Adrenal gland (tissue), 5 donors: ENCODE measurements around the gene RPH3AL.

Experiments
- POLR2A ChIP-seq, 2 donors: fragments of 450-650 bp; IDR thresholded peaks; one replicate each; pipeline ENCODE4 v1.6.1; 2017; ENCODE audit warnings: antibody characterized with exemption in 2 of 2, mild to moderate bottlenecking in 2 of 2, moderate library complexity in 1 of 2
- TF ChIP-seq, protein P1 (sequence below), 6 experiments: fragments of 450-650 bp in 4 of 6; fragments of 200-600 bp in 2 of 6; sonication (generic) in 1 of 6; IDR thresholded peaks; 1 replicate in 5 of 6; 2 replicates in 1 of 6; pipeline versions ENCODE4 v1.5.1 to v1.8.0; 2016 to 2021; ENCODE audit warnings: antibody characterized with exemption in 6 of 6, mild to moderate bottlenecking in 2 of 6, moderate library complexity in 1 of 6
- donor health status: DM: no; HTN: no; CAD: no.

DNA sequence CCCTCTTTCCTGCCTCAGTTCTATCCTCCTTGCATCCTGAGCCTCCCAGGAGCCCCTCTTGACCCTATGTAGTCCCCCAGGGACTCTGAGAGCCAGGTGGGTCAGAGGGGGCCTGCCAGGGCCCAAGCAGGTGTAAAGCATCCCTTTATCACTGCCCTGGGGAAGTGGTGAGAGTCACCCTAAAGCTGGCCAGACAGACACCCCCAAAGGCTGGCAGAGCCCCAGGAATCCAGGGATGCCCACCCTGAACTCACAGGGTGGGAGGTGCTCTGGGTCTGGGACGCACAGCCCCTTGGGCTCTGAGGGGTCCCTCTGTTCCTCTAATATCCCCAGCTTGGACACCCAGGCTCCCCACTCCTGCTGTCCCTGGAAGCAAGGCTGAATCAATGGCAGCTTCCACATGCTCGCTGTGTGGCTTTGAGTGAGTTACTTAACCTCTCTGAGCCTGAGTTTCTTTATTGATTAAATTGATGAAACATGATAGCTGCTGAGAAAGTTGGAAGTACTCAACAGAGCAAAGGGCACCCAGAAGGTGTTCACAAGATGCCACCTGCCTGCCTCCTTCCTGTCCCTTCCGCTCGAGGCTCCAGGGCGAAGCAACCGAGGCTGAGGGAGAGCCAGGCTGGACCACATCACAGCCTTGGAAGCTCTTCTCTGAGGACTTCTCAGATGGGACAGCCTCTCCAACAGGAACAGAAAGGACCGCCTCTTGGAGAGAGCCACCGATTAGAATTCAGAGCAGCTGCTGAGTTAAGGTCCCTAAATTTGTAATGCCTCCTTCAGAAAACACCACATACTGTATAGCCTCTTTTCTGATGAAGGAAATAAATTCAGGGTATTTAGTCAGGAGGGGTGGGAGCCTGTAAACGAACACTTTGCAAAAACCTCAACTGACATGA, 104.0 kb downstream of the RPH3AL start:
- TF ChIP-seq, protein P1, sequence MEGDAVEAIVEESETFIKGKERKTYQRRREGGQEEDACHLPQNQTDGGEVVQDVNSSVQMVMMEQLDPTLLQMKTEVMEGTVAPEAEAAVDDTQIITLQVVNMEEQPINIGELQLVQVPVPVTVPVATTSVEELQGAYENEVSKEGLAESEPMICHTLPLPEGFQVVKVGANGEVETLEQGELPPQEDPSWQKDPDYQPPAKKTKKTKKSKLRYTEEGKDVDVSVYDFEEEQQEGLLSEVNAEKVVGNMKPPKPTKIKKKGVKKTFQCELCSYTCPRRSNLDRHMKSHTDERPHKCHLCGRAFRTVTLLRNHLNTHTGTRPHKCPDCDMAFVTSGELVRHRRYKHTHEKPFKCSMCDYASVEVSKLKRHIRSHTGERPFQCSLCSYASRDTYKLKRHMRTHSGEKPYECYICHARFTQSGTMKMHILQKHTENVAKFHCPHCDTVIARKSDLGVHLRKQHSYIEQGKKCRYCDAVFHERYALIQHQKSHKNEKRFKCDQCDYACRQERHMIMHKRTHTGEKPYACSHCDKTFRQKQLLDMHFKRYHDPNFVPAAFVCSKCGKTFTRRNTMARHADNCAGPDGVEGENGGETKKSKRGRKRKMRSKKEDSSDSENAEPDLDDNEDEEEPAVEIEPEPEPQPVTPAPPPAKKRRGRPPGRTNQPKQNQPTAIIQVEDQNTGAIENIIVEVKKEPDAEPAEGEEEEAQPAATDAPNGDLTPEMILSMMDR (IDR thresholded peaks at IDR 0.05): no peak
- no peak for TF ChIP-seq POLR2A (IDR thresholded peaks at IDR 0.05)
